Stimulated activated CD4-positive, alpha-beta T cell treated with anti-CD3 and anti-CD28 coated beads, Interleukin-15, amount 100 ng/mL, for 24 hours (primary cell): ENCODE results near the gene KCNAB3.
"Not testable (repeated sequence)": the region's sequence is repeated elsewhere in the genome, so short reads cannot be mapped to it uniquely, and the experiment has no call there.

Experiments
- DNase-seq: peaks from one replicate; pipeline ENCODE4 v3.0.0-alpha.2; 2020

Gene KCNAB3

DNA sequence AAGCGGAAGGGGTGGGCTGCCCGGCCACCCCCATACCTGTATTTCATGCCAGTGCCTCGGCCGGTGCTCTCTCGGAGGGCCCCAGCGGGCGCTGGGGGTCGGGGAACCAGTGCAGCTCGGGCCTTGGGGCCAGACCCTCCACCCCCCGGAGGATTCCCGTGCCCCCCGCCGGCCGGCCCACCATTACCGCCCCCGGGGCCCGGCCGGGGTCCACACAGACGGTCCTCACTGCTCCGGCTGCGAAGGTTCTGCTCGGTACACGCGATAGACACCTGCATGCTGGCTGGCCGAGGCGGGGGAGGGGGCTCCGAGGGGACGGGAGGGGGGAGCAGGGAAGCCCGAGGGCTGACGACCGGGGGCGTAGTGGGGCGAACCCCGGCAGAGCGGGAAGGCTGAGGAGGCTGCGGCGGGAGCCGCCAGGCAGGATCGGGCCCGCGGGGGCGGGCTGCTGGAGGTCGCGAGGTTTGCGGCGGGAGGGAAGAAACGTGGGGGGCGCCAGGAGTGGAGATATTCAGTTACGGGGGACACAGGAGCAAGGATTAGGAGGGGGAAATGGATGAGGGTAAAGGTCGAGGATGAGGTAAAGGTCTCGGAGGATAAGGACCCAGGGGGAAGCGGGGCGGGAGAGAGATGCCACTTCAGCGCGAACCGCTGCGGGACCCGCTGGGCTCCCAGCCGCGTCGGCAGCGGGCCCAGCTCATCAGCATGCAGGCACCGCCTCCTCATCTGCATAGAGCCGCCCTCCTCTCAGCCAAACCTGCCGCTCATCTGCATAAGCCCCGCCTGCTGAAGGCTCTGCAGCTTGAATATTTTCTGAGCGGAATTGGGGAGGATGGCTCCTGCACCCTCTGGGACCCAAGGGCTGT is at the start of gene KCNAB3:
KCNAB3 (minus strand) TSS at position 699 of the 866 bp plus-strand sequence; CDS start at position 278, 421 bp downstream.
- peak; percentile 76 for DNase-seq

DNA sequence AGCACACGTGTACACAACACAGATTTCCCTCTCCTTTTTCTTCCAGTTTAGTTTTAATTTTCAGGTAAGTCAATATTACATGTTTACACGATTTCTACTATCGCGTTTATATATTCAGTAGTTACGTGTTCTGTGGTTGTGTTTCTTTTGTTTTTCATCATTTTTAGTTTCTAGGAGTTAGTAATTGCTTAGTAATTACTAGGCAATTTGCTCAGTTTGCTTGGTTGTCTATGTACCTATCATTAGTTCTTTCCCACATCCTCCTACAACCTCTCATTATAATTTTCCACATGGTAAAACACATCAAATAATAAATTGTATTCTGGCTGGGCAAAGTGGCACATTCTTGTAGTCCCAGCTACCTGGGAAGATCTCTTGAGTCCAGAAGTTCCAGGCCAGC is 48.1 kb upstream of the KCNAB3 start:
- no peak for DNase-seq

DNA sequence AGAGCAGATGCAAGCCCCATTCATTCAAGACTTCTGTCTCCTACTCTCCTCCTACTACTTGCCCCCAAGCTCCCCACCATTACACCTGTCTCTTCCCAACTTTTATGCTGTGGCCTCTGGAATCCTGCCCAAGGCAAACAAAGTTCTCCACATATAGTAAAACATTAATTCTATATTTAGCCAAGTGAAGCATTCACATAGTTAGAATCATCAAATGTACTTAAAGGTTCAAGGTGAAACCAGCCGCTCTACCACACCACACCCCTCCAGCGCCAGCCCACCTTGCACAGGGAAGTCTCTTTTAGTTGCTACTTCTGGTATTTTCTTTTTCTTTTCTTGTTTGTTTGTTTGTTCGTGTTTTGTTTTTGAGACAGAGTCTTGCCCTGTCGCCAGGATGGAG is 47.4 kb upstream of the KCNAB3 start:
- DNase-seq, result no peak

DNA sequence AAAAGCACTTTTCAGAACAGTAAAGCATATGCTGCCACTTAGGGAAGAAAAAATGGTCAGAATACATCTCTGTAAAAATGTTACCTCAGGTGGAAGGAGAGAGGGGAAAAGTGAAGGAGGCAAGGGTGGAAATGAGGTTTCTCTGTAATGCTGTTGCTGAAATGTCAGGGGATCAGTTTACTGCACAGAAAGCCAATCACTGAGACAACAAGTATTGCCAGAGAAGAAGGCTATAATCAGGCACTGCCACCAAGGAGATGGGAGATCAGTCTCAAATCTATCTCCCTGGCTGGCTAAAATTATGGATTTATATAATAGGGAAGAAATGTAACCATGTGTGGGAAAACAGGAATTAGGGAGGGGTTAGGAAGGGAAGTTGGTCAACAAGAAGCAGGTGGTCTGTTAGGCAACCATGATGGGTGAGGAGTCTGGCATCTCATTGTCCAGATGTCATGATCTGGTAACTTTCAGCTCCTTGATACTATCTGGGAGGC is 45.0 kb upstream of the KCNAB3 start:
- no peak for DNase-seq

DNA sequence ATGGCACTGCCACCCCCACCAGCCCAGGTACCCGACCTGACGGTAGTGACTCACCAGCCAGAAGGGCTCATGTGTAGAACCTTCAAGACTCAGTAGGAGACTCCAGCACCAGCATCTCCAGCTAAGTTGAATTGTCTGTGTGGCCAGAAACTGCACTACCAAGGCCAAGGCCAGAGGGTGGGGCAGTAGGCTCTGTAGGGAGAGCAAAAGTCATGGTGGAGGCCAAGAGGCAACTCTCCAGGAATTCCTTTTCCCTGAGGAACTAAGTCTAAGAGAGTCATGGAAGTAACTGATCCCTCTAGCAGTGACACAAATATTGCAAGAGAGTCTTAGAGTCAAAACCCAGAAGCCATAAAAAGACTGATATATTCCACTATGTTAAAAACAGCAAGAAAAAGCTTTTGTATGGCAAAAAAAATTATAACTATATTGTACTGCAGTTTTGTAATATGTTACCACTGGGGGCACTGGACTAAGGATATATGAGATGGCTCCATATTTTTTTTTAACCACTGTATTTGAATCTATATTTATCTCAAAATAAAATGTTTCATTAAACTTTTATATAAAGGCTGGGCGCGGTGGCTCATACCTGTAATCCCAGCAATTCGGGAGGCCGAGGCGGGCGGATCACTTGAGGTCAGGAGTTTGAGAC is 42.6 kb upstream of the KCNAB3 start:
- no peak for DNase-seq

DNA sequence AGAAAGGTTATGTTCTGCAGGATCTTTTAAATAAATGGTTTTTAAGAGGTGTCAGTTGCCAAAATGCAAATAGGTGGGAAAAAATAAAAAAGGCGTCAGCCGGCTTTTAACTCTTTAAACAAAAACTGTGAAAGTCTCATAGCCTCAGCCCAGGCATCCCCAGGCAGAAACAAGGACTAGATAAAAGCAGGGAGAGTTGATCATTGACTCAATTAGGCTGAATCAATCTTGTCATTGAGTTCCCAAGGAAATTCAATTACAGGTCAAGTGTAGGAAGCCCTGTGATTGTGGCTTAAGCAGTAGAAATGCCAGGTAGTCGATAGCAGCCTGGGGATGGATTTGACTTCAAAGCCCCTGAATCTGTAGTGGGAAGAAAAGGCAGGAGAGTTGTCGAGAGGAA is 42.0 kb upstream of the KCNAB3 start:
- no peak for DNase-seq

DNA sequence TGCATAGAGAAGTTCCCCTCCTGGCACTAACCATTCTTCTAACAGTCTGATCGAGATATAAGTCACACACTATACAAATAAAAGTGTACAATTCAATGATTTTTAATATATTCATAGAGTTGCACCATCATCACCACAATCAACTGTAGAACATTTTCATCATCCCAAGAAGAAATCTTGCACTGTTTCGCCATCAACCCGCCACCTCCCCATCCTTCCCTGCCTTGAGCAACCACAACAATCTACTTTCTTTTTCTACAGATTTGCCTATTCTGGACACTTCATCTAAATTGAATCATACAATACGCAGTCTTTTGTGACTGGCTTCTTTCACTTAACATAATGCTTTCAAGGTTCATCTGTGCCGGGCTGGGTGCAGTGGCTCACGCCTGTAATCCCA is 39.8 kb upstream of the KCNAB3 start:
- DNase-seq, result no peak

DNA sequence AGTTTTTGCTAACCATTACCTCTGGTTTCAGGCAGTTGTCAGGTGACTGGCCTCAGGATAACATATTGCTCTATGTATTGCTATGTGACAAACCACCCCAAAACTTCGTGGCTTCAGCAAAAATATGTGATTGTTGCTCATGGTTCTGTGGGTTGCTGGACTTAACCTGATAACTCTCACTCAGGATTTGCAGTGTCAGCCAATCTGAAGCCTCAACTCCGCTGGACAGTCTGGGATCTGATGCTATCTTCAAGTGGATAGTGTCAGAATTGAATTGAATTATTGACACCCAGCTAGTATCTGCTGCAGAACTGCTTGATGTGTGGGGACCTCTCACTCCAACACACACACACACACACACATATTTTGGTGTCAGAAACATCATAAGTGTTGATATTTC is 38.1 kb upstream of the KCNAB3 start:
- no peak for DNase-seq

DNA sequence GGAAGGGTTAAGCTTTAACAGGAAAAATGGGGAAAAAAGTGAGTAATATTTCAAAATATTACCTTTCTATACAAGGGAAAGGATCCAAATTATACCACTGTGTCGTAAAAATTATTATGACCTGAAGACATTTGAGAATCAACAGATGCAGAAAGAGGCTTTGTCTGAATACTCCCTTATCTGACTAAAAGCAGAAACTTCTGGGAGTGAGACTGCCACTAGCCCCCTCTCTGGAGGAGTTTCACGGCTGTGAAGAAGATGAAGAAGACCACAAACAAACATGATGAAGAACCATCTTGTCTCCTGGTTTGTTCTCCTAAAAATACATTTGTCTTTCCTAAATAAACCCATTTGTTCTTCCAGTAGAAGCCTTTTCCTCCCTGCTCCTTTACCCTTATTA is 31.8 kb upstream of the KCNAB3 start:
- DNase-seq, result no peak

DNA sequence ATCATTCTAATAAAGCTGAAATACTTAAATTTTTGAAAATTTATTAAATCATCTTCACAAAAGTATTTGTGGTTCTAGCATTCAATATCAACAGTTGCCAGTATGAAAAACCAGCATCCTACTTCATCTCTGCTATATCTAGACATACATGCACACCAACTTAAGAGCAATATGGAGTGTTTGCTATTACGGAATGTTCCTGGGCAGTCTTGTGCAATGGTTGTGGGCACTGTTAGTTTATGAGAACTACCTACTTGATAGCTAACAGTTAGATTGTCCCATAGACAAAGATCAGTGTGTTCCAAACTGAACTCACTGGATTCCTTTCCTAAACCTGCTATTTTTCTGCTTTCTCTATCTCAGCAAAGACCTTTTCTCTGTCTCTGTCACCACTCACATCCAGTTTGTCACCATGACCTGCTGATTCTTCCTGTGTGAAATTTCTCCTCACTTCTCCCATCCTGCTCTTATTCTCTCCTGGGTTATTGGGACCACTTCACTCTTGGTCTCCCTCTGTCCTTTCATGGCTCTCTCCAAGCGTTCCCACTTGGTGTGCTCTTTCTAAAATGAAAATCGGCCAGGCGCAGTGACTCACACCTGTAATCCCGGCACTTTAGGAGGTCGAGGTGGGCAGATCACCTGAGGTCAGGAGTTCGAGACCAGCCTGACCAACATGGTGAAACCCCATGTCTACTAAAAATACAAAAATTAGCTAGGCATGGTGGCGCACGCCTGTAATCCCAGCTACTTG is 30.0 kb upstream of the KCNAB3 start:
- DNase-seq, result no peak

DNA sequence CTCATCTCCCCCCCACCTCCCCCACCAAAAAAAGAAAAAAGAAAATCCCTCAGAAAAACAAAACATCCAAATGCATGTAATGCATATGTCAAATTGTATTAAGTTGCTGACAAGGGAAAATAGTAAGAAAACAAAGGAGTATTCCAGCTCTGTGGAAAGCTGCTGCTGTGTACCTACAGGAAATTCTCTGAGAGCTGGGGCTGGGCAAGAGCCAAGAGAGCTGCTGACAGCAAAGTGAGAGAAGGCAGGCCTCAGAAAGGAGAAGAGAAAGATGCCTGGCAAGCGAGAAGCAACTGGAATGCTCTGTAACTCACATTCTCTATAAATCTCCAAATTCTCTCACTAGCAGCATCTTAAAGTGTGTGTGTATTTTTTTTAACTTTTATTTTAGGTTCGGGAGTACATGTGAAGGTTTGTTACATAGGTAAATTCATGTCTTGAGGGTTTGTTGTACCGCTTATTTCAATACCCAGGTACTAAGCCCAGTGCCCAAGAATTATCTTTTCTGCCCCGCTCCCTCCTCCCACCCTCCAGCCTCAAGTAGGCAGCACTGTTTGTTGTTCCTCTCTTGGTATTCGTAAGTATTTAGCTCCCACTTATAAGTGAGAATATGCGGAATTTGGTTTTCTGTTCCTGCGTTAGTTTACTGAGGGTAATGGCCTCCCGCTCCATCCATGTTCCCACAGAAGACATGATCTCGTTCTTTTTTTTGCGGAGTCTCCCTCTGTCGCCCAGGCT is 26.7 kb upstream of the KCNAB3 start:
- DNase-seq, result no peak

DNA sequence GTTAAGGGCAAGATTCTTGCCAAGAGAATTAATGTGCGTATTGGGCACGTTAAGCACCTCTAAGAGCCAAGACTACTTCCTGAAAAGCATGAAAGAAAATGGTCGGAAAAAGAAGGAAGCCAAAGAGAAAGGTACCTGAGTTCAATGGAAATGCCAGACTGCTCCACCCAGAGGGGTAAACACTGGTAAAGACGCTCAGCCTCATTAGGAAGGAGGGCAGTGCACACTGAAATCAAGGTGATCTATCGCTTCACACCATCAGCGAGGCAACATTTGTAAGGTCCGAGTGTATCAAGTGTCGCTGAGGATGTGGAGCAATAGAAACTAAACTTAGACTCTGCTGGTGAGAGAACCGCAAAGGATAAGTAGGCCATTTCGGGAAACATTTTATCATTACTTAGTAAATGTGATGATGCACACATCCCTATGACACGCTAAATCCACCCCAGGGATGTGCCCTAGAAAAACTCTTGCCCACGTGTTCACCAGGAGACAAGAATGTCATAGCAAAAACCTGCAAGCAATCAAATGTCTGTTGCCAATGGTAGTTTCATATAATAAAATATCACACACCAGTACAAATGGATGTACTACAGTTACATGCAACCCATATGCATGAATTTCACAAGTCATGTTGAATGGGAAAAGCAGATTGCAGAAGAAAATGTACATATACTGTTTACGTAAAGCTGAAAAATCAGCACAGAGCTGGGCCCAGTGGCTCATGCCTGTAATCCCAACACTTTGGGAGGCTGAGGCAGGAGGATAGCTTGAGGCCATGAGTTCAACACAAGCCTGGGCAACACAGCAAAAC is 26.0 kb upstream of the KCNAB3 start:
- no peak for DNase-seq

DNA sequence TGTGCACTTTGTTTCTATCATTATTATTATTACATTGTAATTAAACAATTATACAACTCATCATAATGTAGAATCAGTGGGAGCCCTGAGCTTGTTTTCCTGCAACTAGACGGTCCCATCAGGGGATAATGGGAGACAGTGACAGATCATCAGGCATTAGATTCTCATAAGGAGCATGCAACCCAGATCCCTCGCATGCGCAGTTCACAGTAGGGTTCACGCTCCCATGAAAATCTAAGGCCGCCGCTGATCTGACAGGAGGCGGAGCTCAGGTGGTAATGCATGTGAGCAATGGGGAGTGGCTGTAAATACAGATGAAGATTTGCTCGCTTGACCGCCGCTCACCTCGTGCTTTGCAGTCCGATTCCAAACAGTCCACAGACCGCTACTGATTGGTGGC is 23.6 kb upstream of the KCNAB3 start:
- DNase-seq, result not testable (repeated sequence)

DNA sequence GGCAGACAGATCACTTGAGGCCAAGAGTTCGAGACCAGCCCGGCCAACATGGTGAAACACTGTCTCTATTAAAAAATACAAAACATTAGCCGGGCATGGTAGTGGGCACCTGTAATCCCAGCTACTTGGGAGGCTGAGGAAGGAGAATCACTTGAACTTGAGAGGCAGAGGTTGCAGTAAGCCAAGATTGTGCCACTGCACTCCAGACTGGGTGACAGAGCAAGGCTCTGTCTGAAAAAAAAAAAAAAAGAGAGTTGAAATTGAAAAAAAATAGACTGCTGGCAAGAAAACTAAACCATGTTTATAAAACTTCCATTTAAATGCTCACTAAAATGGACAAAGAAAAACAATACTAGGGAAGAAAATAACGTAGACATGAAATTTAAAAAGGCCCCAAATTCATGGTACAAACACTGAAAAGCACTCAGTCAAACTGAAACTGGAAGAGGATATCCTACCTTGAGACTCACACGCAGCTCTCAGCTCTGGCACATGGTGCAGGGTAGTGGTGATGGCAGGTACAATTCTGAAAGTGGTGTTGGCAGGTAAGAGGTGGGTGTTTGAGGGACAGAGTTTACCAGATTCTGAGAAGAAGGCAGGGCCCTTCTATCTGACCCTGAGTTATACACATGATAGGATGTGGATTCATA is 21.6 kb upstream of the KCNAB3 start:
- DNase-seq, result peak; percentile 68

DNA sequence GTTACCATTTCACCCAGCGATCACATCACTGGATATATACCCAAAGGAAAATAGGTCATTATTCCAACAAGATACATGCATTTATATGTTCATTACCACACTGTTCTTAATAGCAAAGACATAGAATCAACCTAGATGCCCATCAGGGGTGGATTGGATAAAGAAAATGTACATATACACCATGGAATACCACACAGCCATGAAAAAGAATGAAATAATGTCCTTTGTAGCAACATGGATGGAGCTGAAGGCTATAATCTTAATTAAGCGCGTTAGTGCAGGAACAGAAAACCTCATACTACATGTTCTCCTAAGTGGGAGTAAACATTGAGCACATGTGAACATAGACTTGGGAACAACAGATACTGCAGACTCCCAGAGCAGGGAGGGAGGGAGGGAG is 20.9 kb upstream of the KCNAB3 start:
- no peak for DNase-seq

DNA sequence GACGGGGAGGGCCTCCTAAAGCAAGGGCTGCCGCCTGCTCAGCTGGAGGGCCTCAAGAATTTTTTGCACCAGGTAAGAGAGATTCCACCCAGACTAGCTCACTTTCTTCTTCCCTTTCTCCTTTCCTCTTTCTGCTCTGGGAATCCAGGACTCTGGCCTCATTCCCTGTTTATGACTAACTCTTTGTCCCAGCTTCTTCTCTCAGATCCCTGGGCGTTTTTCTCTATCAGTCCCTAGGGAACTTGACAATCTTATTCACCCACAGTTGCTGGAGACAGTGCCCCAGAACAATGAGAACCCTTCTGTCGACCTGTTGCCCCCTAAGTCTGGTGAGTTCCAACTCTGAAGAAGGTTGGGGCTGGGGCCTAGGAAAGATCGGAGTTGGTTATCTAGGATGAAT is 18.0 kb upstream of the KCNAB3 start:
- no peak for DNase-seq

DNA sequence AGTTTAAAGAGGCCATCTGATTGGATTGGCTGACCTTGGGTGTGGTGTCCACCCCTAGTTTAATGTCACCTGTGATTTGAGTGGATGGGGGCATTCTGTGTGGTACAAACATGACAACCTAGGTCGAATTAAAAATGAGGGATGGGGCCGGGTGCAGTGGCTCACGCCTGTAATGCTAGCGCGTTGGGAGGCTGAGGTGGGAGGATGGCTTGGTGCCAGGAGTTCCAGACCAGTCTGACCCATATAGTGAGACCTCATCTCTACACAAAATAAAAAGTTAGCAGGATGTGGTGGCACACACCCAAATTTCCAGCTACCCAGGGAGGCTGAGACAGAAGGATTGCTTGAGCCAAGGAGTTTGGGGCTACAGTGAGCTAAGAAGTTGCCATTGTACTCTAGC is 16.8 kb upstream of the KCNAB3 start:
- DNase-seq, result no peak

DNA sequence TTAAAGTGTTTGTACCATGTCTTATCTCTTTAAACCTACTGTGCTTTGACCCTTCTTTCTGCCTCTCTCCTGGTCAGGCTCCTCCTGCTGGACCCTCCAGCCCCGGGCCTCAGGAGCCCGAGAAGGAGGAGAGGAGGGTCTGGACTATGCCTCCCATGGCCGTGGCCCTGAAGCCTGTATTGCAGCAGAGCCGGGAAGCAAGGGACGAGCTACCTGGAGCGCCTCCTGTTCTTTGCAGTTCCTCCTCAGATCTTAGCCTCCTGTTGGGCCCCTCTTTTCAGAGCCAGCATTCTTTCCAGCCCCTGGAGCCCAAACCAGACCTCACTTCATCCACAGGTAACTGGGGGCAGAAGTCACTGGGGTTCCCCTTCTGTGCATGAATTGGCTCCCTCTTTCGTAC is 16.0 kb upstream of the KCNAB3 start:
- no peak for DNase-seq

DNA sequence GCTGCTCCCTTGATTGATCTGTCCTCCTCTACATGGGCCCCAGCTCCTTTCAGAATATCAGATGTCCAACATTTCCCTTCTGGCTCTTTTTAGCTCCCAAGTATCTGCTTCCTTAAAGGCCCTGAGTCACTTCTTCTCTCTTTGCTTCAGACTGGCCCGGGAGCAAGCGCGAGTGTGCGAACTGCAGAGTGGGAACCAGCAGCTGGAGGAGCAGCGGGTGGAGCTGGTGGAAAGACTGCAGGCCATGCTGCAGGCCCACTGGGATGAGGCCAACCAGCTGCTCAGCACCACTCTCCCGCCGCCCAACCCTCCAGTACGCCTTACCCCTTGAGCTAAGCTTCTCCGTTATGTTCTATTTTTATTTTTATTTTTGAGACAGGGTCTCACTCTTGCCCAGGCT is 14.7 kb upstream of the KCNAB3 start:
- no peak for DNase-seq

DNA sequence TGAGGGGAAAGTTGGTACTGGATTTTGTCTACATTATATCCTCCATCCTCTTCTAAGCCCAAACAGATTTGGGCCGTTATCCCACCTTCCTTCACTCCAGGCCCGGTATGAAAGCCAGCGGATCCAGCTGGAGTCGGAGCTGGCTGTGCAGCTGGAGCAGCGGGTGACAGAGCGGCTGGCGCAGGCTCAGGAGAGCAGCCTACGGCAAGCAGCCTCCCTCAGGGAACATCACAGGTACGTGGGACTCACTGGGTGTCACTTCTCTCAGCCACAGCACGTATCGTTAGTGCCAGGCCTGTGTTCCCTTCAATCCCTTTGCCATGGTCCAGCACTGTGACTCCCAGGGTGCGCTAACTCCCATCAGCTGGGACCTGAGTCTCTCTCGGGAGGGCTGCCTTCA is 13.6 kb upstream of the KCNAB3 start:
- DNase-seq, result no peak

DNA sequence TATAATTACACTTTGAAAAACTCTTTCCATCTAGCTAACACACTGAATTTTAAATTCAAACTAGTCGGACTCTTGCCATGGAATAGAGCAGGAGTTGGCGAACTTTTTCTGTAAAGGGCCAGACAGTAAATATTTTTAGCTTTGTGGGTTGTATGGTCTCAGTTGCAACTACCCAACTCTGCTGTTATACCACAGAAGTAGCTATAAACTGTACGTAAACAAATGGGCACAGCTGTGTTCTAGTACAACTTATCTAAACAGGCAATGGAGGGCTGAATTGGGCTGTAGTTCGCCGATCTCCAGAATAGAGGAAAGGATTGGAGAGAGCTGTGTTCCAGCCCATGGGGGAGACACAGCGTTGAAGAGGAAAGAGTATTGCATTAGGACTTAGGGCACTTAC is 11.1 kb upstream of the KCNAB3 start:
- no peak for DNase-seq

DNA sequence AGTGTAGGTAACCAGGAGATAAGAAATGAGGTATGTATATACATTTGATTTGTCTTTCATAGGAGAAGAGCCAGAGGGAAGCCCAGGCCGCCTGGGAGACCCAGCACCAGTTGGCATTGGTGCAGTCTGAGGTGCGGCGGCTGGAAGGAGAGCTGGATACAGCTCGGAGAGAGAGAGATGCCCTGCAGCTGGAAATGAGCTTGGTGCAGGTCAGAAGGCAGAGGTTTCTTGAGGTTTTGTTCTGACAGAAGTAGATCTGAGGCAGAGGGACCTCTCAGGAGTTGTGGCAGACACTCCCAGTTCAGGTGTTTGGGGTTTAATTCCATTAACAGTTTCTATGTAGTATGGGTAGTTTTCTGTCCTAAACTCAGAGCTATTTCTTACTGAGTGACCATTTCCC is 10.4 kb upstream of the KCNAB3 start:
- no peak for DNase-seq
